HepG2 (cell line): Measurements from ENCODE around the gene ACSS1. TPM values are rescaled to one million over a fixed set of nuclear protein-coding genes. Genes with fewer than 3 reads are reported as not detected.

Source experiments
- ARNT ChIP-seq: fragments of 450-650 bp; IDR thresholded peaks from 2 replicates; pipeline ENCODE4 v1.6.1; 2017
- CBX2 ChIP-seq, 2 experiments: fragments of 200-600 bp in 1 of 2; sonication (generic); formaldehyde crosslinking in 1 of 2; IDR thresholded peaks; 2 replicates each; pipeline versions ENCODE4 v1.7.0 to v1.8.1; 2018 to 2022; ENCODE audit warnings: low read depth in 2 of 2, low read length in 1 of 2, mild to moderate bottlenecking in 1 of 2, missing genetic modification reagents in 1 of 2
- KLF13 ChIP-seq: sonication (generic); formaldehyde crosslinking; IDR thresholded peaks from 2 replicates; pipeline ENCODE4 v1.4.0; 2020; ENCODE audit warnings: mild to moderate bottlenecking, missing genetic modification reagents
- MLLT10 ChIP-seq: sonication (generic); formaldehyde crosslinking; IDR thresholded peaks from 2 replicates; pipeline ENCODE4 v1.4.0; 2020; ENCODE audit warnings: missing genetic modification reagents
- NFE2L2 ChIP-seq: fragments of 150-350 bp; IDR thresholded peaks from 2 replicates; pipeline ENCODE4 v1.6.1; 2014; ENCODE audit warnings: low read length
- REPIN1 ChIP-seq: sonication (generic); formaldehyde crosslinking; IDR thresholded peaks from 2 replicates; pipeline ENCODE4 v1.8.0; 2022; ENCODE audit warnings: missing genetic modification reagents, low read depth, mild to moderate bottlenecking, borderline replicate concordance
- REXO4 ChIP-seq: sonication (generic); formaldehyde crosslinking; IDR thresholded peaks from 2 replicates; pipeline ENCODE4 v1.8.0; 2022; ENCODE audit warnings: missing genetic modification reagents, mild to moderate bottlenecking, borderline replicate concordance
- SRF ChIP-seq: IDR thresholded peaks from 2 replicates; pipeline ENCODE4 v1.6.1; 2011; ENCODE audit warnings: mild to moderate bottlenecking, low read depth, low read length, moderate library complexity
- ZBTB38 ChIP-seq: sonication (generic); formaldehyde crosslinking; IDR thresholded peaks from 2 replicates; pipeline ENCODE4 v1.5.1; 2020; ENCODE audit warnings: mild to moderate bottlenecking, missing genetic modification reagents
- ZFYVE20 ChIP-seq: sonication (generic); formaldehyde crosslinking; IDR thresholded peaks from 2 replicates; pipeline ENCODE4 v1.8.0; 2023; ENCODE audit warnings: low read depth, mild to moderate bottlenecking, moderate library complexity, missing genetic modification reagents, borderline replicate concordance
- ZNF331 ChIP-seq: sonication (generic); formaldehyde crosslinking; IDR thresholded peaks from 2 replicates; pipeline ENCODE4 v1.4.0; 2020; ENCODE audit warnings: missing genetic modification reagents
- ZNF607 ChIP-seq: sonication (generic); formaldehyde crosslinking; IDR thresholded peaks from 2 replicates; pipeline ENCODE4 v1.5.1; 2020; ENCODE audit warnings: missing genetic modification reagents, mild to moderate bottlenecking, borderline replicate concordance
- ZNF660 ChIP-seq: sonication (generic); formaldehyde crosslinking; IDR thresholded peaks from 2 replicates; pipeline ENCODE4 v1.5.1; 2020; ENCODE audit warnings: mild to moderate bottlenecking, low read depth, missing genetic modification reagents, borderline replicate concordance
- ZNF878 ChIP-seq: sonication (generic); formaldehyde crosslinking; IDR thresholded peaks from 2 replicates; pipeline ENCODE4 v1.8.1; 2023; ENCODE audit warnings: mild to moderate bottlenecking, missing genetic modification reagents, moderate library complexity
- polyA plus RNA-seq, 8 experiments: library from polyadenylated mRNA; depleted of rRNA in 3 of 8; stranded (reverse) in 7 of 8; unstranded in 1 of 8; fragments of >200 nt; fragmentation: Illumina TruSeq in 4 of 8; extraction: Trizol in 4 of 8; gene quantifications; 2 replicates each; pipeline versions ENCODE4 v1.2.1 to v1.2.3, GENCODE V29; 2011 to 2016; ENCODE audit warnings: low read depth in 4 of 8, missing spikeins in 1 of 8, mixed read lengths in 1 of 8; ENCODE audit not compliant: insufficient read depth in 1 of 8
- total RNA-seq, 5 experiments: library from RNA; depleted of rRNA; stranded (reverse); fragments of >200 nt; fragmentation: Illumina TruSeq; extraction: Trizol; gene quantifications; 2 replicates each; pipeline ENCODE4 v1.2.3, GENCODE V29; 2016; ENCODE audit warnings: low read depth in 1 of 5
- TF ChIP-seq, protein P1 (sequence below): sonication (generic); formaldehyde crosslinking; IDR thresholded peaks from 2 replicates; pipeline ENCODE4 v1.4.0; 2020; ENCODE audit warnings: mild to moderate bottlenecking, low read depth, missing genetic modification reagents
- TF ChIP-seq, protein P2 (sequence below): sonication (generic); formaldehyde crosslinking; IDR thresholded peaks from 2 replicates; pipeline ENCODE4 v1.4.0; 2020; ENCODE audit warnings: mild to moderate bottlenecking, missing genetic modification reagents
- TF ChIP-seq, protein P3 (sequence below): sonication (generic); formaldehyde crosslinking; IDR thresholded peaks from 2 replicates; pipeline ENCODE4 v1.5.1; 2020; ENCODE audit warnings: missing genetic modification reagents, mild to moderate bottlenecking, borderline replicate concordance
- TF ChIP-seq, protein P4 (sequence below): sonication (generic); formaldehyde crosslinking; IDR thresholded peaks from 2 replicates; pipeline ENCODE4 v1.4.0; 2020; ENCODE audit warnings: mild to moderate bottlenecking, missing genetic modification reagents
- TF ChIP-seq, protein P5 (sequence below): sonication (generic); formaldehyde crosslinking; IDR thresholded peaks from 2 replicates; pipeline ENCODE4 v1.4.0; 2020; ENCODE audit warnings: mild to moderate bottlenecking, missing genetic modification reagents
- TF ChIP-seq, protein P6 (sequence below): sonication (generic); formaldehyde crosslinking; IDR thresholded peaks from 2 replicates; pipeline ENCODE4 v1.9.0; 2022; ENCODE audit warnings: missing genetic modification reagents, mild to moderate bottlenecking, borderline replicate concordance

Gene ACSS1
- total and polyA plus RNA-seq, 2 of the 13 experiments (the other 11 are each of a cell fraction or from before 2014, with no cell fraction given), result 15.2 to 41.6 TPM

DNA sequence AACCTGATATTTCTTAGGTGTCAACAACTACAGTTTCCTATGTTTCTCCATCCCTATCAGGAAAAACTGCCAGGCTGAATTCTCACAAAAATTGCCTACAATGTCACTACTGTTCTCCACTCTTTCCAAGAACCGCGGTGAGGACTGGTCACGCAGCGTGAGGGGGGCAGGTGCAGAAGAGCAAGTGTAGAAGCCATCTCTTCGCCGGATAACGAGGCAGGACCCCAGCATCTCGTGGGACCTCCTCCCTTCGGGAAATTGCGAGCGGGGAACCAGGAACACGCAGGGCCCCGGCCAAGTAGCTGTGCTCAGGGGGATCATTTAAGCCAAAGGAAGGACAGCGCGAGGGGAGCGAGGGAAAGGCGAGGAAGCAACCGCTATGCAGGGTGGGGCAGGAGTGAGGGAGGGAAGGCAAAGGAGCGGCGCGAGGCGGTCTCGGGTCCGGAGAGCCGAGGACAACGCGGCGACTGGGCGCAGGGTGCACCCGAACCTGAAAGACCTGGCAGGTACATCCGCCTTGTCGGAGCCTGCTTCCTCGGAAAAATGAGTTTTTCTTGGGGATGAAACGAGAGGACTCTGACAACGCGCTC, 65.9 kb downstream of the ACSS1 start (continued):
- TF ChIP-seq, protein P1, sequence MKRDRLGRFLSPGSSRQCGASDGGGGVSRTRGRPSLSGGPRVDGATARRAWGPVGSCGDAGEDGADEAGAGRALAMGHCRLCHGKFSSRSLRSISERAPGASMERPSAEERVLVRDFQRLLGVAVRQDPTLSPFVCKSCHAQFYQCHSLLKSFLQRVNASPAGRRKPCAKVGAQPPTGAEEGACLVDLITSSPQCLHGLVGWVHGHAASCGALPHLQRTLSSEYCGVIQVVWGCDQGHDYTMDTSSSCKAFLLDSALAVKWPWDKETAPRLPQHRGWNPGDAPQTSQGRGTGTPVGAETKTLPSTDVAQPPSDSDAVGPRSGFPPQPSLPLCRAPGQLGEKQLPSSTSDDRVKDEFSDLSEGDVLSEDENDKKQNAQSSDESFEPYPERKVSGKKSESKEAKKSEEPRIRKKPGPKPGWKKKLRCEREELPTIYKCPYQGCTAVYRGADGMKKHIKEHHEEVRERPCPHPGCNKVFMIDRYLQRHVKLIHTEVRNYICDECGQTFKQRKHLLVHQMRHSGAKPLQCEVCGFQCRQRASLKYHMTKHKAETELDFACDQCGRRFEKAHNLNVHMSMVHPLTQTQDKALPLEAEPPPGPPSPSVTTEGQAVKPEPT (CRISPR knock-in tag), result no peak
- TF ChIP-seq, protein P2, sequence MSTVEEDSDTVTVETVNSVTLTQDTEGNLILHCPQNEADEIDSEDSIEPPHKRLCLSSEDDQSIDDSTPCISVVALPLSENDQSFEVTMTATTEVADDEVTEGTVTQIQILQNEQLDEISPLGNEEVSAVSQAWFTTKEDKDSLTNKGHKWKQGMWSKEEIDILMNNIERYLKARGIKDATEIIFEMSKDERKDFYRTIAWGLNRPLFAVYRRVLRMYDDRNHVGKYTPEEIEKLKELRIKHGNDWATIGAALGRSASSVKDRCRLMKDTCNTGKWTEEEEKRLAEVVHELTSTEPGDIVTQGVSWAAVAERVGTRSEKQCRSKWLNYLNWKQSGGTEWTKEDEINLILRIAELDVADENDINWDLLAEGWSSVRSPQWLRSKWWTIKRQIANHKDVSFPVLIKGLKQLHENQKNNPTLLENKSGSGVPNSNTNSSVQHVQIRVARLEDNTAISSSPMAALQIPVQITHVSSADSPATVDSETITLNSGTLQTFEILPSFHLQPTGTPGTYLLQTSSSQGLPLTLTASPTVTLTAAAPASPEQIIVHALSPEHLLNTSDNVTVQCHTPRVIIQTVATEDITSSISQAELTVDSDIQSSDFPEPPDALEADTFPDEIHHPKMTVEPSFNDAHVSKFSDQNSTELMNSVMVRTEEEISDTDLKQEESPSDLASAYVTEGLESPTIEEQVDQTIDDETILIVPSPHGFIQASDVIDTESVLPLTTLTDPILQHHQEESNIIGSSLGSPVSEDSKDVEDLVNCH (CRISPR knock-in tag), result no peak
- TF ChIP-seq ZNF878 (CRISPR knock-in tag), result 0 out of 2 replicates have a peak, but pooled peaks have one; percentile 47
- TF ChIP-seq, protein P3, sequence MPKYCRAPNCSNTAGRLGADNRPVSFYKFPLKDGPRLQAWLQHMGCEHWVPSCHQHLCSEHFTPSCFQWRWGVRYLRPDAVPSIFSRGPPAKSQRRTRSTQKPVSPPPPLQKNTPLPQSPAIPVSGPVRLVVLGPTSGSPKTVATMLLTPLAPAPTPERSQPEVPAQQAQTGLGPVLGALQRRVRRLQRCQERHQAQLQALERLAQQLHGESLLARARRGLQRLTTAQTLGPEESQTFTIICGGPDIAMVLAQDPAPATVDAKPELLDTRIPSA (CRISPR knock-in tag), result no peak
- TF ChIP-seq, protein P4, sequence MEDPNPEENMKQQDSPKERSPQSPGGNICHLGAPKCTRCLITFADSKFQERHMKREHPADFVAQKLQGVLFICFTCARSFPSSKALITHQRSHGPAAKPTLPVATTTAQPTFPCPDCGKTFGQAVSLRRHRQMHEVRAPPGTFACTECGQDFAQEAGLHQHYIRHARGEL (CRISPR knock-in tag), result peak; percentile 12; the same call in 1 of the 2 replicates
- no peak for TF ChIP-seq CBX2 (IDR thresholded peaks at IDR 0.05; ENCODE audit: low read depth, low read length)
- TF ChIP-seq CBX2 (CRISPR knock-in tag; IDR thresholded peaks at IDR 0.05; ENCODE audit: low read depth), result no peak
- TF ChIP-seq REXO4 (CRISPR knock-in tag), result 0 out of 2 replicates have a peak, but pooled peaks have one; percentile 31
- no peak for TF ChIP-seq ARNT
- peak; percentile 70; the same call in 1 of the 2 replicates for TF ChIP-seq ZFYVE20 (CRISPR knock-in tag)
- no peak for TF ChIP-seq ZNF660 (CRISPR knock-in tag)
- TF ChIP-seq MLLT10 (CRISPR knock-in tag), result no peak
- no peak for TF ChIP-seq NFE2L2
- TF ChIP-seq, protein P5, sequence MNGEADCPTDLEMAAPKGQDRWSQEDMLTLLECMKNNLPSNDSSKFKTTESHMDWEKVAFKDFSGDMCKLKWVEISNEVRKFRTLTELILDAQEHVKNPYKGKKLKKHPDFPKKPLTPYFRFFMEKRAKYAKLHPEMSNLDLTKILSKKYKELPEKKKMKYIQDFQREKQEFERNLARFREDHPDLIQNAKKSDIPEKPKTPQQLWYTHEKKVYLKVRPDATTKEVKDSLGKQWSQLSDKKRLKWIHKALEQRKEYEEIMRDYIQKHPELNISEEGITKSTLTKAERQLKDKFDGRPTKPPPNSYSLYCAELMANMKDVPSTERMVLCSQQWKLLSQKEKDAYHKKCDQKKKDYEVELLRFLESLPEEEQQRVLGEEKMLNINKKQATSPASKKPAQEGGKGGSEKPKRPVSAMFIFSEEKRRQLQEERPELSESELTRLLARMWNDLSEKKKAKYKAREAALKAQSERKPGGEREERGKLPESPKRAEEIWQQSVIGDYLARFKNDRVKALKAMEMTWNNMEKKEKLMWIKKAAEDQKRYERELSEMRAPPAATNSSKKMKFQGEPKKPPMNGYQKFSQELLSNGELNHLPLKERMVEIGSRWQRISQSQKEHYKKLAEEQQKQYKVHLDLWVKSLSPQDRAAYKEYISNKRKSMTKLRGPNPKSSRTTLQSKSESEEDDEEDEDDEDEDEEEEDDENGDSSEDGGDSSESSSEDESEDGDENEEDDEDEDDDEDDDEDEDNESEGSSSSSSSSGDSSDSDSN (CRISPR knock-in tag), result no peak
- peak; percentile 2; the same call in 1 of the 2 replicates for TF ChIP-seq KLF13
- no peak for TF ChIP-seq REPIN1 (CRISPR knock-in tag)
- TF ChIP-seq ZNF607 (CRISPR knock-in tag), result no peak
- no peak for TF ChIP-seq SRF
- TF ChIP-seq ZNF331 (CRISPR knock-in tag), result no peak
- TF ChIP-seq, protein P6, sequence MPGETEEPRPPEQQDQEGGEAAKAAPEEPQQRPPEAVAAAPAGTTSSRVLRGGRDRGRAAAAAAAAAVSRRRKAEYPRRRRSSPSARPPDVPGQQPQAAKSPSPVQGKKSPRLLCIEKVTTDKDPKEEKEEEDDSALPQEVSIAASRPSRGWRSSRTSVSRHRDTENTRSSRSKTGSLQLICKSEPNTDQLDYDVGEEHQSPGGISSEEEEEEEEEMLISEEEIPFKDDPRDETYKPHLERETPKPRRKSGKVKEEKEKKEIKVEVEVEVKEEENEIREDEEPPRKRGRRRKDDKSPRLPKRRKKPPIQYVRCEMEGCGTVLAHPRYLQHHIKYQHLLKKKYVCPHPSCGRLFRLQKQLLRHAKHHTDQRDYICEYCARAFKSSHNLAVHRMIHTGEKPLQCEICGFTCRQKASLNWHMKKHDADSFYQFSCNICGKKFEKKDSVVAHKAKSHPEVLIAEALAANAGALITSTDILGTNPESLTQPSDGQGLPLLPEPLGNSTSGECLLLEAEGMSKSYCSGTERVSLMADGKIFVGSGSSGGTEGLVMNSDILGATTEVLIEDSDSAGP (CRISPR knock-in tag), result no peak
- no peak for TF ChIP-seq ZBTB38 (CRISPR knock-in tag)
